ENCODE measurements around the gene PIK3R1. TPM values are rescaled to one million over a fixed set of nuclear protein-coding genes. Genes with fewer than 3 reads are reported as not detected.

Gene PIK3R1
- total RNA-seq, 6 experiments from 2014 or later, result 36.3 to 173 (median 72.8) TPM

GRCh38 chr5:68335075-68335474, 119.5 kb downstream of the PIK3R1 start:
- DNase-seq (no peak), ATAC-seq (no peak)
- intact Hi-C loops (cut with DNase I), result no loop called here
- Histone ChIP-seq H3K36me3 (no peaks in the 10 kb centered on the region), H3K9me3 (no peaks in the 10 kb centered on the region), H3K4me1 (no peaks in the 10 kb centered on the region), H3K27ac (no peak overlapping the region), H3K4me3 (no peak overlapping the region), H3K27me3 (no peaks in the 10 kb centered on the region)
- TF ChIP-seq CTCF (IDR thresholded peaks at IDR 0.05), result no peak
- TF ChIP-seq POLR2A (IDR thresholded peaks at IDR 0.05), result no peak

GRCh38 chr5:68336200-68336599, 120.6 kb downstream of the PIK3R1 start:
- ATAC-seq (peak; percentile 54 to 77 (median 68)), DNase-seq (peak in 2 of 3 donors; percentile 35 to 76)
- Histone ChIP-seq H3K27me3 (no peaks in the 10 kb centered on the region), H3K4me3 (no peak overlapping the region), H3K9me3 (no peaks in the 10 kb centered on the region), H3K4me1 (no peaks in the 10 kb centered on the region), H3K36me3 (no peaks in the 10 kb centered on the region), H3K27ac (no peak overlapping the region)
- TF ChIP-seq POLR2A (IDR thresholded peaks at IDR 0.05), result no peak
- no peak for TF ChIP-seq CTCF (IDR thresholded peaks at IDR 0.05)
- intact Hi-C loops (cut with DNase I), result no loop called here

- no peak for DNase-seq
- ATAC-seq, result no peak
- Histone ChIP-seq H3K27me3 (no peaks in the 10 kb centered on the region), H3K36me3 (no peaks in the 10 kb centered on the region), H3K9me3 (no peaks in the 10 kb centered on the region), H3K27ac (no peak overlapping the region), H3K4me3 (no peak overlapping the region), H3K4me1 (no peaks in the 10 kb centered on the region)
- no peak for TF ChIP-seq CTCF (IDR thresholded peaks at IDR 0.05)
- no peak for TF ChIP-seq POLR2A (IDR thresholded peaks at IDR 0.05)
- WGBS (ENCODE audit: insufficient coverage, low coverage, low lambda C conversion rate, missing lambda C conversion rate), result 87% methylated on average over 3 of the region's 4 CpGs
- intact Hi-C loops (cut with DNase I), result no loop called here
Measured at GRCh38 chr5:68337235-68337634, 121.7 kb downstream of the PIK3R1 start.

GRCh38 chr5:68339921-68340321, 124.4 kb downstream of the PIK3R1 start:
- H3K4me3 ChIP-seq, result no peak overlapping the region
- WGBS (ENCODE audit: insufficient coverage, low coverage, low lambda C conversion rate, missing lambda C conversion rate), result 71% methylated on average over 1 of the region's 1 CpG
- H3K36me3 ChIP-seq, result no peaks in the 10 kb centered on the region
- intact Hi-C loops (cut with DNase I), result no loop called here
- no peak overlapping the region for H3K27ac ChIP-seq
- ATAC-seq (no peak), DNase-seq (no peak)
- H3K9me3 ChIP-seq, result no peaks in the 10 kb centered on the region
- H3K27me3 ChIP-seq, result no peaks in the 10 kb centered on the region
- TF ChIP-seq POLR2A (IDR thresholded peaks at IDR 0.05), result no peak
- no peak for TF ChIP-seq CTCF (IDR thresholded peaks at IDR 0.05)
- no peaks in the 10 kb centered on the region for H3K4me1 ChIP-seq

- no peaks in the 10 kb centered on the region for H3K36me3 ChIP-seq
- TF ChIP-seq POLR2A (IDR thresholded peaks at IDR 0.05) (no peak), CTCF (IDR thresholded peaks at IDR 0.05) (no peak)
- intact Hi-C loops (cut with DNase I), result no loop called here
- no peaks in the 10 kb centered on the region for H3K9me3 ChIP-seq
- H3K27me3 ChIP-seq, result no peaks in the 10 kb centered on the region
- H3K4me3 ChIP-seq, result no peak overlapping the region
- no peaks in the 10 kb centered on the region for H3K4me1 ChIP-seq
- H3K27ac ChIP-seq, result no peak overlapping the region
- DNase-seq (no peak), ATAC-seq (no peak)
- WGBS (ENCODE audit: insufficient coverage, low coverage, low lambda C conversion rate, missing lambda C conversion rate), result 68% methylated on average over 3 of the region's 3 CpGs
Measured at GRCh38 chr5:68341006-68341405, 125.5 kb downstream of the PIK3R1 start.
